WTC11 (cell line): ENCODE measurements around the gene C1QL1. TPM values are rescaled to one million over a fixed set of nuclear protein-coding genes. Genes with fewer than 3 reads are reported as not detected.

Source experiments
- ATAC-seq: fragments of 200-7000 bp; cut with Tn5 transposase; 2 replicates; pipeline ENCODE4 v1.10.0; 2021; ENCODE audit warnings: mild to moderate bottlenecking, moderate library complexity
- CTCF ChIA-PET: fragments of 300-600 bp; sonication (Branson Sonifier 250); formaldehyde crosslinking; loops from one replicate; lab custom pipeline; 2021; ENCODE audit warnings: antibody characterized with exemption; lab: Charles Lee
- POLR2A ChIA-PET: fragments of 350-600 bp; sonication (Branson Sonifier 250); formaldehyde crosslinking; loops from one replicate; lab custom pipeline; 2021; ENCODE audit warnings: antibody characterized with exemption; lab: Charles Lee
- DNase-seq: peaks from one replicate; pipeline ENCODE4 v3.0.0; 2021; ENCODE audit warnings: low spot score
- H3K27ac Mint-ChIP-seq: 2 replicates; pipeline ENCODE4 v1.8.0; 2021; ENCODE audit warnings: mixed read lengths
- H3K27me3 Mint-ChIP-seq: 2 replicates; pipeline ENCODE4 v1.8.0; 2021; ENCODE audit warnings: low read depth, mild to moderate bottlenecking, moderate library complexity, mixed read lengths
- H3K36me3 Mint-ChIP-seq: 2 replicates; pipeline ENCODE4 v1.8.0; 2021; ENCODE audit warnings: mixed read lengths
- H3K4me1 Mint-ChIP-seq: 2 replicates; pipeline ENCODE4 v1.8.0; 2022; ENCODE audit warnings: mixed read lengths
- H3K4me3 Mint-ChIP-seq: 2 replicates; pipeline ENCODE4 v1.8.0; 2021; ENCODE audit warnings: mild to moderate bottlenecking, moderate library complexity, mixed read lengths
- H3K9me3 Mint-ChIP-seq: 2 replicates; pipeline ENCODE4 v1.8.0; 2021; ENCODE audit warnings: mixed read lengths
- ESRRA ChIP-seq: sonication (generic); formaldehyde crosslinking; IDR thresholded peaks from 2 replicates; pipeline ENCODE4 v1.8.1; 2022; ENCODE audit warnings: mild to moderate bottlenecking, missing genetic modification reagents, borderline replicate concordance
- ETV6 ChIP-seq: sonication (generic); formaldehyde crosslinking; IDR thresholded peaks from 2 replicates; pipeline ENCODE4 v1.8.1; 2022; ENCODE audit warnings: mild to moderate bottlenecking, missing genetic modification reagents
- FOXJ3 ChIP-seq: sonication (generic); formaldehyde crosslinking; IDR thresholded peaks from 2 replicates; pipeline ENCODE4 v1.9.0; 2021; ENCODE audit warnings: missing genetic modification reagents, mild to moderate bottlenecking, borderline replicate concordance
- GABPB1 ChIP-seq: sonication (generic); formaldehyde crosslinking; IDR thresholded peaks from 2 replicates; pipeline ENCODE4 v1.8.1; 2023; ENCODE audit warnings: mild to moderate bottlenecking, missing genetic modification reagents
- MXD4 ChIP-seq: fragments of 250-450 bp; sonication (Bioruptor Pico); IDR thresholded peaks from 2 replicates; pipeline ENCODE4 v1.8.0; 2021; ENCODE audit warnings: mild to moderate bottlenecking, moderate library complexity, borderline replicate concordance
- RORB ChIP-seq: fragments of 250-450 bp; sonication (Bioruptor Pico); IDR thresholded peaks from 2 replicates; pipeline ENCODE4 v1.9.0; 2021; ENCODE audit warnings: mild to moderate bottlenecking
- TEAD4 ChIP-seq: sonication (generic); formaldehyde crosslinking; IDR thresholded peaks from 2 replicates; pipeline ENCODE4 v1.8.0; 2022; ENCODE audit warnings: mild to moderate bottlenecking, missing genetic modification reagents
- USF1 ChIP-seq: sonication (generic); formaldehyde crosslinking; IDR thresholded peaks from 2 replicates; pipeline ENCODE4 v1.8.0; 2022; ENCODE audit warnings: mild to moderate bottlenecking, missing genetic modification reagents
- ZBTB21 ChIP-seq: sonication (generic); formaldehyde crosslinking; IDR thresholded peaks from 2 replicates; pipeline ENCODE4 v1.8.1; 2023; ENCODE audit warnings: mild to moderate bottlenecking, missing genetic modification reagents, borderline replicate concordance
- ZNF396 ChIP-seq: fragments of 250-450 bp; sonication (Bioruptor Pico); IDR thresholded peaks from 2 replicates; pipeline ENCODE4 v1.8.0; 2021; ENCODE audit warnings: mild to moderate bottlenecking, moderate library complexity, borderline replicate concordance
- ZNF532 ChIP-seq: fragments of 250-450 bp; sonication (Bioruptor Pico); IDR thresholded peaks from 2 replicates; pipeline ENCODE4 v1.9.0; 2021; ENCODE audit warnings: mild to moderate bottlenecking, borderline replicate concordance
- ZNF671 ChIP-seq: fragments of 250-450 bp; sonication (Bioruptor Pico); IDR thresholded peaks from 2 replicates; pipeline ENCODE4 v1.8.0; 2021; ENCODE audit warnings: mild to moderate bottlenecking
- total RNA-seq: library from RNA; stranded (reverse); gene quantifications from 3 replicates; pipeline ENCODE4 v1.2.3, GENCODE V29; 2021
- TF ChIP-seq, protein P1 (sequence below): sonication (generic); formaldehyde crosslinking; IDR thresholded peaks from 2 replicates; pipeline ENCODE4 v1.8.0; 2022; ENCODE audit warnings: missing genetic modification reagents
- TF ChIP-seq, protein P2 (sequence below): sonication (generic); formaldehyde crosslinking; IDR thresholded peaks from 2 replicates; pipeline ENCODE4 v1.8.1; 2023; ENCODE audit warnings: mild to moderate bottlenecking, missing genetic modification reagents, borderline replicate concordance
- TF ChIP-seq, protein P3 (sequence below): fragments of 250-450 bp; sonication (Bioruptor Pico); IDR thresholded peaks from 2 replicates; pipeline ENCODE4 v1.8.0; 2021; ENCODE audit warnings: mild to moderate bottlenecking
- TF ChIP-seq, protein P4 (sequence below): sonication (generic); formaldehyde crosslinking; conservative IDR thresholded peaks from 2 replicates; pipeline ENCODE4 v1.8.1; 2022; ENCODE audit warnings: mild to moderate bottlenecking, missing genetic modification reagents
- TF ChIP-seq, protein P5 (sequence below): fragments of 250-450 bp; sonication (Bioruptor Pico); IDR thresholded peaks from 2 replicates; pipeline ENCODE4 v1.9.0; 2021; ENCODE audit warnings: moderate library complexity, mild to moderate bottlenecking, inconsistent platforms, borderline replicate concordance

Gene C1QL1
- total RNA-seq, 1 experiment from 2014 or later = 13.4 TPM

- DNase-seq (no peak), ATAC-seq (no peak)
- Mint-ChIP-seq H3K4me1 (peaks cover 20% of the 10 kb centered on the region), H3K4me3 (no peak overlapping the region), H3K9me3 (no peaks in the 10 kb centered on the region), H3K36me3 (peaks cover 14% of the 10 kb centered on the region), H3K27me3 (no peaks in the 10 kb centered on the region), H3K27ac (no peak overlapping the region)
- ChIA-PET POLR2A (no interaction called here), CTCF (interaction anchor here (0.8 to 7.1 kb wide), 11 partner anchors 9 to 213 kb away, joined by 3 to 177 read pairs (median 13); partner anchors contain the start of genes ACBD4, C1QL1 and PLCD3)
- no peak for TF ChIP-seq ZNF671 (CRISPR knock-in tag)
- TF ChIP-seq, protein P1, sequence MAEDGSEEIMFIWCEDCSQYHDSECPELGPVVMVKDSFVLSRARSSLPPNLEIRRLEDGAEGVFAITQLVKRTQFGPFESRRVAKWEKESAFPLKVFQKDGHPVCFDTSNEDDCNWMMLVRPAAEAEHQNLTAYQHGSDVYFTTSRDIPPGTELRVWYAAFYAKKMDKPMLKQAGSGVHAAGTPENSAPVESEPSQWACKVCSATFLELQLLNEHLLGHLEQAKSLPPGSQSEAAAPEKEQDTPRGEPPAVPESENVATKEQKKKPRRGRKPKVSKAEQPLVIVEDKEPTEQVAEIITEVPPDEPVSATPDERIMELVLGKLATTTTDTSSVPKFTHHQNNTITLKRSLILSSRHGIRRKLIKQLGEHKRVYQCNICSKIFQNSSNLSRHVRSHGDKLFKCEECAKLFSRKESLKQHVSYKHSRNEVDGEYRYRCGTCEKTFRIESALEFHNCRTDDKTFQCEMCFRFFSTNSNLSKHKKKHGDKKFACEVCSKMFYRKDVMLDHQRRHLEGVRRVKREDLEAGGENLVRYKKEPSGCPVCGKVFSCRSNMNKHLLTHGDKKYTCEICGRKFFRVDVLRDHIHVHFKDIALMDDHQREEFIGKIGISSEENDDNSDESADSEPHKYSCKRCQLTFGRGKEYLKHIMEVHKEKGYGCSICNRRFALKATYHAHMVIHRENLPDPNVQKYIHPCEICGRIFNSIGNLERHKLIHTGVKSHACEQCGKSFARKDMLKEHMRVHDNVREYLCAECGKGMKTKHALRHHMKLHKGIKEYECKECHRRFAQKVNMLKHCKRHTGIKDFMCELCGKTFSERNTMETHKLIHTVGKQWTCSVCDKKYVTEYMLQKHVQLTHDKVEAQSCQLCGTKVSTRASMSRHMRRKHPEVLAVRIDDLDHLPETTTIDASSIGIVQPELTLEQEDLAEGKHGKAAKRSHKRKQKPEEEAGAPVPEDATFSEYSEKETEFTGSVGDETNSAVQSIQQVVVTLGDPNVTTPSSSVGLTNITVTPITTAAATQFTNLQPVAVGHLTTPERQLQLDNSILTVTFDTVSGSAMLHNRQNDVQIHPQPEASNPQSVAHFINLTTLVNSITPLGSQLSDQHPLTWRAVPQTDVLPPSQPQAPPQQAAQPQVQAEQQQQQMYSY (CRISPR knock-in tag) = no peak
- TF ChIP-seq, protein P2, sequence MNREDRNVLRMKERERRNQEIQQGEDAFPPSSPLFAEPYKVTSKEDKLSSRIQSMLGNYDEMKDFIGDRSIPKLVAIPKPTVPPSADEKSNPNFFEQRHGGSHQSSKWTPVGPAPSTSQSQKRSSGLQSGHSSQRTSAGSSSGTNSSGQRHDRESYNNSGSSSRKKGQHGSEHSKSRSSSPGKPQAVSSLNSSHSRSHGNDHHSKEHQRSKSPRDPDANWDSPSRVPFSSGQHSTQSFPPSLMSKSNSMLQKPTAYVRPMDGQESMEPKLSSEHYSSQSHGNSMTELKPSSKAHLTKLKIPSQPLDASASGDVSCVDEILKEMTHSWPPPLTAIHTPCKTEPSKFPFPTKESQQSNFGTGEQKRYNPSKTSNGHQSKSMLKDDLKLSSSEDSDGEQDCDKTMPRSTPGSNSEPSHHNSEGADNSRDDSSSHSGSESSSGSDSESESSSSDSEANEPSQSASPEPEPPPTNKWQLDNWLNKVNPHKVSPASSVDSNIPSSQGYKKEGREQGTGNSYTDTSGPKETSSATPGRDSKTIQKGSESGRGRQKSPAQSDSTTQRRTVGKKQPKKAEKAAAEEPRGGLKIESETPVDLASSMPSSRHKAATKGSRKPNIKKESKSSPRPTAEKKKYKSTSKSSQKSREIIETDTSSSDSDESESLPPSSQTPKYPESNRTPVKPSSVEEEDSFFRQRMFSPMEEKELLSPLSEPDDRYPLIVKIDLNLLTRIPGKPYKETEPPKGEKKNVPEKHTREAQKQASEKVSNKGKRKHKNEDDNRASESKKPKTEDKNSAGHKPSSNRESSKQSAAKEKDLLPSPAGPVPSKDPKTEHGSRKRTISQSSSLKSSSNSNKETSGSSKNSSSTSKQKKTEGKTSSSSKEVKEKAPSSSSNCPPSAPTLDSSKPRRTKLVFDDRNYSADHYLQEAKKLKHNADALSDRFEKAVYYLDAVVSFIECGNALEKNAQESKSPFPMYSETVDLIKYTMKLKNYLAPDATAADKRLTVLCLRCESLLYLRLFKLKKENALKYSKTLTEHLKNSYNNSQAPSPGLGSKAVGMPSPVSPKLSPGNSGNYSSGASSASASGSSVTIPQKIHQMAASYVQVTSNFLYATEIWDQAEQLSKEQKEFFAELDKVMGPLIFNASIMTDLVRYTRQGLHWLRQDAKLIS = no peak
- TF ChIP-seq ETV6 (CRISPR knock-in tag) = no peak
- TF ChIP-seq MXD4 (CRISPR knock-in tag) = no peak
- no peak for TF ChIP-seq TEAD4
- no peak for TF ChIP-seq RORB
- TF ChIP-seq, protein P3, sequence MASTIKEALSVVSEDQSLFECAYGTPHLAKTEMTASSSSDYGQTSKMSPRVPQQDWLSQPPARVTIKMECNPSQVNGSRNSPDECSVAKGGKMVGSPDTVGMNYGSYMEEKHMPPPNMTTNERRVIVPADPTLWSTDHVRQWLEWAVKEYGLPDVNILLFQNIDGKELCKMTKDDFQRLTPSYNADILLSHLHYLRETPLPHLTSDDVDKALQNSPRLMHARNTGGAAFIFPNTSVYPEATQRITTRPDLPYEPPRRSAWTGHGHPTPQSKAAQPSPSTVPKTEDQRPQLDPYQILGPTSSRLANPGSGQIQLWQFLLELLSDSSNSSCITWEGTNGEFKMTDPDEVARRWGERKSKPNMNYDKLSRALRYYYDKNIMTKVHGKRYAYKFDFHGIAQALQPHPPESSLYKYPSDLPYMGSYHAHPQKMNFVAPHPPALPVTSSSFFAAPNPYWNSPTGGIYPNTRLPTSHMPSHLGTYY (CRISPR knock-in tag) = no peak
- no peak for TF ChIP-seq ZNF396 (CRISPR knock-in tag)
- TF ChIP-seq FOXJ3 (CRISPR knock-in tag) = no peak
- TF ChIP-seq ZBTB21 = no peak
- TF ChIP-seq, protein P4, sequence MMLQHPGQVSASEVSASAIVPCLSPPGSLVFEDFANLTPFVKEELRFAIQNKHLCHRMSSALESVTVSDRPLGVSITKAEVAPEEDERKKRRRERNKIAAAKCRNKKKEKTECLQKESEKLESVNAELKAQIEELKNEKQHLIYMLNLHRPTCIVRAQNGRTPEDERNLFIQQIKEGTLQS (CRISPR knock-in tag) = no peak
- no peak for TF ChIP-seq USF1
- TF ChIP-seq ESRRA (CRISPR knock-in tag) = no peak
Measured at GRCh38 chr17:44922136-44922535, 46.0 kb downstream of the C1QL1 start.

GRCh38 chr17:44921122-44921882 is 46.8 kb downstream of the C1QL1 start:
- H3K4me3 Mint-ChIP-seq = no peak overlapping the region
- peak; percentile 69 for ATAC-seq
- POLR2A ChIA-PET = interaction anchor here (0.6 kb wide), 2 partner anchors 18 to 73 kb away, joined by 3 read pairs; partner anchors contain the start of gene HIGD1B
- DNase-seq = peak; percentile 65
- H3K9me3 Mint-ChIP-seq = no peaks in the 10 kb centered on the region
- peaks cover 7% of the 10 kb centered on the region for H3K36me3 Mint-ChIP-seq
- peaks cover 20% of the 10 kb centered on the region for H3K4me1 Mint-ChIP-seq
- H3K27me3 Mint-ChIP-seq = no peaks in the 10 kb centered on the region
- H3K27ac Mint-ChIP-seq = no peak overlapping the region
- CTCF ChIA-PET = interaction anchor here (0.8 to 7.1 kb wide), 40 partner anchors 8 to 276 kb away, joined by 3 to 177 read pairs (median 7); partner anchors contain the start of genes ACBD4, C1QL1, EFTUD2 and KIF18B
- TF ChIP-seq GABPB1 (CRISPR knock-in tag) = no peak
- no peak for TF ChIP-seq ZNF532 (CRISPR knock-in tag)
- TF ChIP-seq, protein P5, sequence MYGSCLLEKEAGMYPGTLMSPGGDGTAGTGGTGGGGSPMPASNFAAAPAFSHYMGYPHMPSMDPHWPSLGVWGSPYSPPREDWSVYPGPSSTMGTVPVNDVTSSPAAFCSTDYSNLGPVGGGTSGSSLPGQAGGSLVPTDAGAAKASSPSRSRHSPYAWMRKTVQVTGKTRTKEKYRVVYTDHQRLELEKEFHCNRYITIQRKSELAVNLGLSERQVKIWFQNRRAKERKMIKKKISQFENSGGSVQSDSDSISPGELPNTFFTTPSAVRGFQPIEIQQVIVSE = no peak
